WTC11 (cell line): Measurements from ENCODE around the gene CAMK2G. TPM values are rescaled to one million over a fixed set of nuclear protein-coding genes. Genes with fewer than 3 reads are reported as not detected.

Source experiments
- ATAC-seq: fragments of 200-7000 bp; cut with Tn5 transposase; 2 replicates; pipeline ENCODE4 v1.10.0; 2021; ENCODE audit warnings: mild to moderate bottlenecking, moderate library complexity
- CTCF ChIA-PET: fragments of 300-600 bp; sonication (Branson Sonifier 250); formaldehyde crosslinking; loops from one replicate; lab custom pipeline; 2021; ENCODE audit warnings: antibody characterized with exemption; lab: Charles Lee
- POLR2A ChIA-PET: fragments of 350-600 bp; sonication (Branson Sonifier 250); formaldehyde crosslinking; loops from one replicate; lab custom pipeline; 2021; ENCODE audit warnings: antibody characterized with exemption; lab: Charles Lee
- DNase-seq: peaks from one replicate; pipeline ENCODE4 v3.0.0; 2021; ENCODE audit warnings: low spot score
- H3K27ac Mint-ChIP-seq: 2 replicates; pipeline ENCODE4 v1.8.0; 2021; ENCODE audit warnings: mixed read lengths
- H3K27me3 Mint-ChIP-seq: 2 replicates; pipeline ENCODE4 v1.8.0; 2021; ENCODE audit warnings: low read depth, mild to moderate bottlenecking, moderate library complexity, mixed read lengths
- H3K36me3 Mint-ChIP-seq: 2 replicates; pipeline ENCODE4 v1.8.0; 2021; ENCODE audit warnings: mixed read lengths
- H3K4me1 Mint-ChIP-seq: 2 replicates; pipeline ENCODE4 v1.8.0; 2022; ENCODE audit warnings: mixed read lengths
- H3K4me3 Mint-ChIP-seq: 2 replicates; pipeline ENCODE4 v1.8.0; 2021; ENCODE audit warnings: mild to moderate bottlenecking, moderate library complexity, mixed read lengths
- H3K9me3 Mint-ChIP-seq: 2 replicates; pipeline ENCODE4 v1.8.0; 2021; ENCODE audit warnings: mixed read lengths
- ATF1 ChIP-seq: sonication (generic); formaldehyde crosslinking; IDR thresholded peaks from 2 replicates; pipeline ENCODE4 v1.8.1; 2023; ENCODE audit warnings: mild to moderate bottlenecking, moderate library complexity, missing genetic modification reagents
- CREB1 ChIP-seq: sonication (generic); formaldehyde crosslinking; IDR thresholded peaks from 2 replicates; pipeline ENCODE4 v1.8.0; 2023; ENCODE audit warnings: mild to moderate bottlenecking, missing genetic modification reagents
- HMGA2 ChIP-seq: fragments of 250-450 bp; sonication (Bioruptor Pico); IDR thresholded peaks from 2 replicates; pipeline ENCODE4 v1.4.0; 2021; ENCODE audit warnings: mild to moderate bottlenecking, moderate library complexity
- JAZF1 ChIP-seq: fragments of 250-450 bp; sonication (Bioruptor Pico); IDR thresholded peaks from 2 replicates; pipeline ENCODE4 v1.9.0; 2021; ENCODE audit warnings: moderate library complexity, mild to moderate bottlenecking, inconsistent platforms
- JUN ChIP-seq: sonication (generic); formaldehyde crosslinking; IDR thresholded peaks from 2 replicates; pipeline ENCODE4 v1.8.0; 2023; ENCODE audit warnings: mild to moderate bottlenecking, missing genetic modification reagents
- NFYB ChIP-seq: sonication (generic); formaldehyde crosslinking; conservative IDR thresholded peaks from 2 replicates; pipeline ENCODE4 v1.8.0; 2022; ENCODE audit warnings: low read depth, missing genetic modification reagents
- RORB ChIP-seq: fragments of 250-450 bp; sonication (Bioruptor Pico); IDR thresholded peaks from 2 replicates; pipeline ENCODE4 v1.9.0; 2021; ENCODE audit warnings: mild to moderate bottlenecking
- TEAD1 ChIP-seq: sonication (generic); formaldehyde crosslinking; IDR thresholded peaks from 2 replicates; pipeline ENCODE4 v1.8.0; 2022; ENCODE audit warnings: mild to moderate bottlenecking, missing genetic modification reagents
- total RNA-seq: library from RNA; stranded (reverse); gene quantifications from 3 replicates; pipeline ENCODE4 v1.2.3, GENCODE V29; 2021
- TF ChIP-seq, protein P1 (sequence below): fragments of 200-600 bp; IDR thresholded peaks from 2 replicates; pipeline ENCODE4 v1.8.0; 2022; ENCODE audit warnings: antibody characterized with exemption
- TF ChIP-seq, protein P2 (sequence below): fragments of 250-450 bp; sonication (Bioruptor Pico); IDR thresholded peaks from 2 replicates; pipeline ENCODE4 v1.9.0; 2021; ENCODE audit warnings: moderate library complexity, mild to moderate bottlenecking, inconsistent platforms, borderline replicate concordance
- TF ChIP-seq, protein P3 (sequence below): sonication (generic); formaldehyde crosslinking; IDR thresholded peaks from 2 replicates; pipeline ENCODE4 v1.8.0; 2022; ENCODE audit warnings: missing genetic modification reagents
- TF ChIP-seq, protein P4 (sequence below): fragments of 250-450 bp; sonication (Bioruptor Pico); conservative IDR thresholded peaks from 2 replicates; pipeline ENCODE4 v1.9.0; 2021; ENCODE audit warnings: mild to moderate bottlenecking
- TF ChIP-seq, protein P5 (sequence below): sonication (generic); formaldehyde crosslinking; IDR thresholded peaks from 2 replicates; pipeline ENCODE4 v1.8.1; 2023; ENCODE audit warnings: mild to moderate bottlenecking, missing genetic modification reagents
- TF ChIP-seq, protein P6 (sequence below): sonication (generic); formaldehyde crosslinking; IDR thresholded peaks from 2 replicates; pipeline ENCODE4 v1.8.0; 2023; ENCODE audit warnings: missing genetic modification reagents, mild to moderate bottlenecking, borderline replicate concordance

CAMK2G gene
- total RNA-seq, 1 experiment from 2014 or later, result 34.9 TPM

DNA sequence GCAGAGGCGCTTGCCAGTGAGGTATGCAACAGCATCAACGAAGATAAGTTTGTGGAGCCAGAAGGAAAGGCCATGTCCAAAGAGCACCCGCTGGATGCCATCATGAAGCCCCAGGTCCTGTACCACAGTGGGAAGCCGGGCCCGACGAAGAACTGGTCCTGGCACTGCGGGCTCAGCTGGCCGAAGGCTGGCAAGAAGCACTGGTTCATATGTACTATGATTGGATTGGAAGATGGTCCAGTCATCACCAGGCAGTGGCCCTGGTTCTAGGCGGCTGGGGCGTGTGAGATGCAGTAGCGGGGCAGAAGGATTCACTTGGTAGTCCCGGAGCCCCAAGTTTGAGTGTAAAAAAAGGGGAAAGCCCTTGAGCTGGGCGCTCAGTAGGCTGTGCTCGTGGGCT is 66.9 kb downstream of the CAMK2G start:
- ChIA-PET CTCF (no interaction called here), POLR2A (no interaction called here)
- no peak overlapping the region for H3K4me3 Mint-ChIP-seq
- TF ChIP-seq JAZF1 (CRISPR knock-in tag) (no peak), HMGA2 (CRISPR knock-in tag) (no peak), CREB1 (CRISPR knock-in tag) (no peak), NFYB (CRISPR knock-in tag) (no peak), JUN (CRISPR knock-in tag) (no peak), ATF1 (no peak)
- TF ChIP-seq, protein P1, sequence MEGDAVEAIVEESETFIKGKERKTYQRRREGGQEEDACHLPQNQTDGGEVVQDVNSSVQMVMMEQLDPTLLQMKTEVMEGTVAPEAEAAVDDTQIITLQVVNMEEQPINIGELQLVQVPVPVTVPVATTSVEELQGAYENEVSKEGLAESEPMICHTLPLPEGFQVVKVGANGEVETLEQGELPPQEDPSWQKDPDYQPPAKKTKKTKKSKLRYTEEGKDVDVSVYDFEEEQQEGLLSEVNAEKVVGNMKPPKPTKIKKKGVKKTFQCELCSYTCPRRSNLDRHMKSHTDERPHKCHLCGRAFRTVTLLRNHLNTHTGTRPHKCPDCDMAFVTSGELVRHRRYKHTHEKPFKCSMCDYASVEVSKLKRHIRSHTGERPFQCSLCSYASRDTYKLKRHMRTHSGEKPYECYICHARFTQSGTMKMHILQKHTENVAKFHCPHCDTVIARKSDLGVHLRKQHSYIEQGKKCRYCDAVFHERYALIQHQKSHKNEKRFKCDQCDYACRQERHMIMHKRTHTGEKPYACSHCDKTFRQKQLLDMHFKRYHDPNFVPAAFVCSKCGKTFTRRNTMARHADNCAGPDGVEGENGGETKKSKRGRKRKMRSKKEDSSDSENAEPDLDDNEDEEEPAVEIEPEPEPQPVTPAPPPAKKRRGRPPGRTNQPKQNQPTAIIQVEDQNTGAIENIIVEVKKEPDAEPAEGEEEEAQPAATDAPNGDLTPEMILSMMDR, result no peak
- TF ChIP-seq, protein P2, sequence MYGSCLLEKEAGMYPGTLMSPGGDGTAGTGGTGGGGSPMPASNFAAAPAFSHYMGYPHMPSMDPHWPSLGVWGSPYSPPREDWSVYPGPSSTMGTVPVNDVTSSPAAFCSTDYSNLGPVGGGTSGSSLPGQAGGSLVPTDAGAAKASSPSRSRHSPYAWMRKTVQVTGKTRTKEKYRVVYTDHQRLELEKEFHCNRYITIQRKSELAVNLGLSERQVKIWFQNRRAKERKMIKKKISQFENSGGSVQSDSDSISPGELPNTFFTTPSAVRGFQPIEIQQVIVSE (CRISPR knock-in tag), result no peak
- TF ChIP-seq, protein P3, sequence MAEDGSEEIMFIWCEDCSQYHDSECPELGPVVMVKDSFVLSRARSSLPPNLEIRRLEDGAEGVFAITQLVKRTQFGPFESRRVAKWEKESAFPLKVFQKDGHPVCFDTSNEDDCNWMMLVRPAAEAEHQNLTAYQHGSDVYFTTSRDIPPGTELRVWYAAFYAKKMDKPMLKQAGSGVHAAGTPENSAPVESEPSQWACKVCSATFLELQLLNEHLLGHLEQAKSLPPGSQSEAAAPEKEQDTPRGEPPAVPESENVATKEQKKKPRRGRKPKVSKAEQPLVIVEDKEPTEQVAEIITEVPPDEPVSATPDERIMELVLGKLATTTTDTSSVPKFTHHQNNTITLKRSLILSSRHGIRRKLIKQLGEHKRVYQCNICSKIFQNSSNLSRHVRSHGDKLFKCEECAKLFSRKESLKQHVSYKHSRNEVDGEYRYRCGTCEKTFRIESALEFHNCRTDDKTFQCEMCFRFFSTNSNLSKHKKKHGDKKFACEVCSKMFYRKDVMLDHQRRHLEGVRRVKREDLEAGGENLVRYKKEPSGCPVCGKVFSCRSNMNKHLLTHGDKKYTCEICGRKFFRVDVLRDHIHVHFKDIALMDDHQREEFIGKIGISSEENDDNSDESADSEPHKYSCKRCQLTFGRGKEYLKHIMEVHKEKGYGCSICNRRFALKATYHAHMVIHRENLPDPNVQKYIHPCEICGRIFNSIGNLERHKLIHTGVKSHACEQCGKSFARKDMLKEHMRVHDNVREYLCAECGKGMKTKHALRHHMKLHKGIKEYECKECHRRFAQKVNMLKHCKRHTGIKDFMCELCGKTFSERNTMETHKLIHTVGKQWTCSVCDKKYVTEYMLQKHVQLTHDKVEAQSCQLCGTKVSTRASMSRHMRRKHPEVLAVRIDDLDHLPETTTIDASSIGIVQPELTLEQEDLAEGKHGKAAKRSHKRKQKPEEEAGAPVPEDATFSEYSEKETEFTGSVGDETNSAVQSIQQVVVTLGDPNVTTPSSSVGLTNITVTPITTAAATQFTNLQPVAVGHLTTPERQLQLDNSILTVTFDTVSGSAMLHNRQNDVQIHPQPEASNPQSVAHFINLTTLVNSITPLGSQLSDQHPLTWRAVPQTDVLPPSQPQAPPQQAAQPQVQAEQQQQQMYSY, result no peak
- TF ChIP-seq, protein P4, sequence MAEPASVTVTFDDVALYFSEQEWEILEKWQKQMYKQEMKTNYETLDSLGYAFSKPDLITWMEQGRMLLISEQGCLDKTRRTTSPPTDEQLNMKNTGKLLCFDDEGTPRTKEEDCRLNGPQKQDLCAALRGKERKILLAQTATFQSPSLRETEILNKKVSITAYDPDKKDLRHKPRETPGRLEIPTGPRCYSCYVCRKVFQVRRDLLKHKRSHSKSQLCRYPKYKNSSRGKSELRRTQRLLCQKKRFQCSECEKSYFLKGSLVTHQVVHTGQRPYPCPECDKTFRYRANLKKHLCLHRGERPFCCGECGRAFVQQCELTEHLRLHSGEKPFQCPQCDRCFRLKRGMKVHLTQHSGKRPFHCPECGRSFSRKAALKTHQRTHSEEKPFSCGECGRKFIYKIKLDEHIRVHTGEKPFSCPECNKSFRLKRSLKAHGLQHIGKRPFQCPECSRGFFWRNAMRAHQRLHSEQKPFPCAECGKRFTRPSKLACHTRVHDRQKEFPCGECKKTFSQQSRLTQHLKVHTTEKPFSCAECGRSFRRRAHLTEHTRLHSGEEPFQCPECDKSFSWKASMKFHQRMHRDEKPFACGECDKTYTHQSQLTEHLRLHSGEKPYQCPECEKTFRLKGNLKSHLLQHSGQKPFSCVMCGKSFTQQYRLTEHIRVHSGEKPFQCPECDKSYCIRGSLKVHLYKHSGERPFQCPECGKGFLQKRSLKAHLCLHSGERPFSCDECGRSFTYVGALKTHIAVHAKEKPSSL (CRISPR knock-in tag), result no peak
- TF ChIP-seq, all 79 proteins: peak for 0
- Mint-ChIP-seq H3K36me3 (peaks cover 39% of the 10 kb centered on the region), H3K27ac (no peak overlapping the region), H3K9me3 (no peaks in the 10 kb centered on the region), H3K27me3 (no peaks in the 10 kb centered on the region), H3K4me1 (peaks cover 4% of the 10 kb centered on the region)
- ATAC-seq (no peak), DNase-seq (no peak)

DNA sequence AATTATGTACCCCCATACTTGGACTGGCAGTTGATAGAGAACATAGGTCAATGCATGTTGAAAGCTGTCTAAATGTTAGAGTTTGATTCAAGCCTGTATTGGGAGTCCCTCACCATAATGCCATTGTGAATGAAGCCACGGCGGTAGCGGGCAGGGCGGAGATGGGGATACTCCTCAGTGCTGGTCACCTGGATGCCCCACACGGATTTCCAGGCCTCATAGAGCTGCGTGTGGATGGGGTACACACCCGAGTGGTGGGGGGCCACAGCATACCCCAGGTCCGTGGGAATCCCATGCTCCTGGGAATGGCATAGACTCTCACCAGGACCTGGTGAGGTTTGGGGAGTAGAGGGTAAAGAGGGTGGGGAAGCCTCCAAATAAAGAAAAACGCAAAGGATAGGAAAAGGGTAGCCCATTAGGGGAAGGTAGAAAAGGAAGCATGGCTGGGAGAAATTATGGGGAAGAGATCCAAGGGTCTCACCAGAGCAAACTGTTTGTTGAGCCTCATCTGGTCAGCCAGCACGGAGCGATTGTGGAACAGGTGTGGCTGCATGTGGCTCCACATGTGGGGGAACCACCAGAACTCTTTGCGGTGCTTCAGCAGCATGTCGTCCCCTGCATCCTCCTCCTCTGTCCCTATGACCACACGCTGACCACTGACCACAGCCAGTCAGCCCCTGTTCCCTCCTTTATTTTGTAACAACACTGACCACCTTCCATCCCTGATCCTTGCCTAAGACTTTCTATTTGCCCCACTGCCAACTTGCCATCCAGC is 68.0 kb downstream of the CAMK2G start:
- H3K9me3 Mint-ChIP-seq, result no peaks in the 10 kb centered on the region
- ChIA-PET POLR2A (no interaction called here), CTCF (interaction anchor here (0.5 kb wide), 1 partner anchor 28 kb away, joined by 3 read pairs; no protein-coding TSS in a partner anchor)
- DNase-seq, result no peak
- H3K36me3 Mint-ChIP-seq, result peaks cover 44% of the 10 kb centered on the region
- no peaks in the 10 kb centered on the region for H3K27me3 Mint-ChIP-seq
- no peak overlapping the region for H3K4me3 Mint-ChIP-seq
- peaks cover 4% of the 10 kb centered on the region; the same call in 1 of the 2 replicates for H3K4me1 Mint-ChIP-seq
- TF ChIP-seq ATF1, result no peak
- no peak overlapping the region for H3K27ac Mint-ChIP-seq
- no peak for ATAC-seq

DNA sequence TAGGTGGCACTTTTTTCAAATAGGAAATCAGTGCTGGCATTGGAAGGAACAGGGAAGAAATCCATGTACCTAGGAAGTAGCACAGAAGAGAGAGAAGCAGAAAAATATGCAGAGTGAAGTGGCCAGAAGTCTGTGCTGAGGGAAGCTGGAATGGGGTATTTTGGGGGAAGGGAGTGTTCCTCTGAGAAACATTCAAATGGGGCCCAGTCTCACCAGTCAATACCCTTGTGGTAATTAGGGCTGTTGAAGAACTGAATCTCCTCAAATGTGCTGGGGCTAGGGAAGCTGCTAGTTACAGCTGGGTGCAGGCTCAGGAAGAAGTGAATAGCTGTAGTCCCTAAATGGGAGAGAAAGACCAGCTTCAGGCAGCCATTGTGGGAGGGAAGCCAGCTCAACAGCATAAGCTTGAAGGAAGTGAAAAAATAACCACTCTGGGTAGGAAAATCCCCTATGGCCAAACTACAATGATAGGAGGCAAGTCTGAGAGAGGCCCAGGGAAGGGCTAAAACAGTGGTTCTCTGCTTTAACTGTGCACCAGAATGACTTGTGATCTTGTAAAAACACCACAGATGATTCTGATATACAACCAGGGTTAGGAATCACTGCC is 70.6 kb downstream of the CAMK2G start:
- POLR2A ChIA-PET, result no interaction called here
- no peaks in the 10 kb centered on the region for H3K9me3 Mint-ChIP-seq
- CTCF ChIA-PET, result no interaction called here
- H3K4me3 Mint-ChIP-seq, result no peak overlapping the region
- no peaks in the 10 kb centered on the region for H3K4me1 Mint-ChIP-seq
- DNase-seq (no peak), ATAC-seq (no peak)
- H3K36me3 Mint-ChIP-seq, result peaks cover 49% of the 10 kb centered on the region
- no peak overlapping the region for H3K27ac Mint-ChIP-seq
- TF ChIP-seq, protein P5, sequence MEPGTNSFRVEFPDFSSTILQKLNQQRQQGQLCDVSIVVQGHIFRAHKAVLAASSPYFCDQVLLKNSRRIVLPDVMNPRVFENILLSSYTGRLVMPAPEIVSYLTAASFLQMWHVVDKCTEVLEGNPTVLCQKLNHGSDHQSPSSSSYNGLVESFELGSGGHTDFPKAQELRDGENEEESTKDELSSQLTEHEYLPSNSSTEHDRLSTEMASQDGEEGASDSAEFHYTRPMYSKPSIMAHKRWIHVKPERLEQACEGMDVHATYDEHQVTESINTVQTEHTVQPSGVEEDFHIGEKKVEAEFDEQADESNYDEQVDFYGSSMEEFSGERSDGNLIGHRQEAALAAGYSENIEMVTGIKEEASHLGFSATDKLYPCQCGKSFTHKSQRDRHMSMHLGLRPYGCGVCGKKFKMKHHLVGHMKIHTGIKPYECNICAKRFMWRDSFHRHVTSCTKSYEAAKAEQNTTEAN (CRISPR knock-in tag), result no peak
- TF ChIP-seq RORB (CRISPR knock-in tag), result no peak
- TF ChIP-seq TEAD1 (CRISPR knock-in tag), result no peak
- TF ChIP-seq, protein P6, sequence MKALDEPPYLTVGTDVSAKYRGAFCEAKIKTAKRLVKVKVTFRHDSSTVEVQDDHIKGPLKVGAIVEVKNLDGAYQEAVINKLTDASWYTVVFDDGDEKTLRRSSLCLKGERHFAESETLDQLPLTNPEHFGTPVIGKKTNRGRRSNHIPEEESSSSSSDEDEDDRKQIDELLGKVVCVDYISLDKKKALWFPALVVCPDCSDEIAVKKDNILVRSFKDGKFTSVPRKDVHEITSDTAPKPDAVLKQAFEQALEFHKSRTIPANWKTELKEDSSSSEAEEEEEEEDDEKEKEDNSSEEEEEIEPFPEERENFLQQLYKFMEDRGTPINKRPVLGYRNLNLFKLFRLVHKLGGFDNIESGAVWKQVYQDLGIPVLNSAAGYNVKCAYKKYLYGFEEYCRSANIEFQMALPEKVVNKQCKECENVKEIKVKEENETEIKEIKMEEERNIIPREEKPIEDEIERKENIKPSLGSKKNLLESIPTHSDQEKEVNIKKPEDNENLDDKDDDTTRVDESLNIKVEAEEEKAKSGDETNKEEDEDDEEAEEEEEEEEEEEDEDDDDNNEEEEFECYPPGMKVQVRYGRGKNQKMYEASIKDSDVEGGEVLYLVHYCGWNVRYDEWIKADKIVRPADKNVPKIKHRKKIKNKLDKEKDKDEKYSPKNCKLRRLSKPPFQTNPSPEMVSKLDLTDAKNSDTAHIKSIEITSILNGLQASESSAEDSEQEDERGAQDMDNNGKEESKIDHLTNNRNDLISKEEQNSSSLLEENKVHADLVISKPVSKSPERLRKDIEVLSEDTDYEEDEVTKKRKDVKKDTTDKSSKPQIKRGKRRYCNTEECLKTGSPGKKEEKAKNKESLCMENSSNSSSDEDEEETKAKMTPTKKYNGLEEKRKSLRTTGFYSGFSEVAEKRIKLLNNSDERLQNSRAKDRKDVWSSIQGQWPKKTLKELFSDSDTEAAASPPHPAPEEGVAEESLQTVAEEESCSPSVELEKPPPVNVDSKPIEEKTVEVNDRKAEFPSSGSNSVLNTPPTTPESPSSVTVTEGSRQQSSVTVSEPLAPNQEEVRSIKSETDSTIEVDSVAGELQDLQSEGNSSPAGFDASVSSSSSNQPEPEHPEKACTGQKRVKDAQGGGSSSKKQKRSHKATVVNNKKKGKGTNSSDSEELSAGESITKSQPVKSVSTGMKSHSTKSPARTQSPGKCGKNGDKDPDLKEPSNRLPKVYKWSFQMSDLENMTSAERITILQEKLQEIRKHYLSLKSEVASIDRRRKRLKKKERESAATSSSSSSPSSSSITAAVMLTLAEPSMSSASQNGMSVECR (CRISPR knock-in tag), result no peak
- TF ChIP-seq NFYB (CRISPR knock-in tag), result no peak
- no peaks in the 10 kb centered on the region for H3K27me3 Mint-ChIP-seq
